Heart left ventricle (tissue), 13 donors: ENCODE results near the gene RPS6KA4.

Experiments used
- POLR2A ChIP-seq, 2 donors: fragments of 450-650 bp; IDR thresholded peaks; one replicate each; pipeline ENCODE4 v1.6.1; 2017; ENCODE audit warnings: antibody characterized with exemption in 2 of 2, mild to moderate bottlenecking in 2 of 2, moderate library complexity in 2 of 2
- TF ChIP-seq, protein P1 (sequence below), 12 donors: fragments of 200-600 bp; sonication (generic) in 4 of 12; IDR thresholded peaks; one replicate each; pipeline versions ENCODE4 v1.5.0 to v1.8.0; 2018 to 2022; ENCODE audit warnings: antibody characterized with exemption in 12 of 12, mild to moderate bottlenecking in 5 of 12
- donor health status: ischemic (EF 13 %, LVEDD 7.1; RV severe dilation, severe dysfunction).
- donor health status: DM: no; HTN: yes; CAD: no.
- donor health status: DM: no; HTN: no; CAD: no.
- donor health status: ischemic (EF 25% LVEDD 6.9; RV normal size, moderate dysfunction).
- donor health status: ischemic (EF 25% LVEDD 5.7; RV mildly dilated, moderate dysfunction).
- donor health status: ischemic (EF 35%, LVEDD 5.7; RV mildly dilated, moderate dysfunction).
- donor health status: nonischemic (EF 11% LVEDD 7.7; RV severe dilation, severe dysfunction).
- donor health status: DM: yes; HTN: yes; CAD: no.
- donor health status: PGD.
- donor health status: ischemic (EF 29% LVEDD 5.4; RV normal size, mild dysfunction).
- donor health status: nonischemic (EF 23%, LVEDD 6.1; RV moderate dilation, normal function).

DNA sequence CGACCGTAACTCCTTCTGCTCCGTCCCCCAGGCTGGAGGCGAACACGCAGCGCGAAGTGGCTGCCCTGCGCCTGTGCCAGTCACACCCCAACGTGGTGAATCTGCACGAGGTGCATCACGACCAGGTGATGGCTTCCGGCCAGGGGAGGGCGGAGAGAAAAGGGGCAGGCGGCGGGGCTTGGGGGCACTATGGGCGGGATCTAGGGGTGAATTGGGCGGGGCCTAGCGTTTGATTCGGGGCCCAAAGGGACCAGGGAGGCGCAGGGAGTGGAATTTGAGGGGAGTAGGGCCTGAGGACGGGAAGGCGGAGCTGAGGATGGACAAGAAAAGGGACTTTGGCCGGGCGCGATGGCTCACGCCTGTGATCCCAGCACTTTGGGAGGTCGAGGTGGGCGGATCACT lies 9.7 kb downstream of the RPS6KA4 start:
- TF ChIP-seq, protein P1, sequence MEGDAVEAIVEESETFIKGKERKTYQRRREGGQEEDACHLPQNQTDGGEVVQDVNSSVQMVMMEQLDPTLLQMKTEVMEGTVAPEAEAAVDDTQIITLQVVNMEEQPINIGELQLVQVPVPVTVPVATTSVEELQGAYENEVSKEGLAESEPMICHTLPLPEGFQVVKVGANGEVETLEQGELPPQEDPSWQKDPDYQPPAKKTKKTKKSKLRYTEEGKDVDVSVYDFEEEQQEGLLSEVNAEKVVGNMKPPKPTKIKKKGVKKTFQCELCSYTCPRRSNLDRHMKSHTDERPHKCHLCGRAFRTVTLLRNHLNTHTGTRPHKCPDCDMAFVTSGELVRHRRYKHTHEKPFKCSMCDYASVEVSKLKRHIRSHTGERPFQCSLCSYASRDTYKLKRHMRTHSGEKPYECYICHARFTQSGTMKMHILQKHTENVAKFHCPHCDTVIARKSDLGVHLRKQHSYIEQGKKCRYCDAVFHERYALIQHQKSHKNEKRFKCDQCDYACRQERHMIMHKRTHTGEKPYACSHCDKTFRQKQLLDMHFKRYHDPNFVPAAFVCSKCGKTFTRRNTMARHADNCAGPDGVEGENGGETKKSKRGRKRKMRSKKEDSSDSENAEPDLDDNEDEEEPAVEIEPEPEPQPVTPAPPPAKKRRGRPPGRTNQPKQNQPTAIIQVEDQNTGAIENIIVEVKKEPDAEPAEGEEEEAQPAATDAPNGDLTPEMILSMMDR (IDR thresholded peaks at IDR 0.05) = no peak
- no peak for TF ChIP-seq POLR2A (IDR thresholded peaks at IDR 0.05)
